Liver (tissue), 9 donors: ENCODE data around the gene SPG21. TPM values are rescaled to one million over a fixed set of nuclear protein-coding genes. Genes with fewer than 3 reads are reported as not detected.

Experiments
- DNase-seq: peaks from one replicate; pipeline ENCODE4 v3.0.0-alpha.2; 2017; ENCODE audit warnings: low spot score
- H3K27ac ChIP-seq, 2 donors: one replicate each; pipeline ENCODE4 v1.7.0; 2013; ENCODE audit warnings: inconsistent platforms in 2 of 2, low read length in 2 of 2, control low read depth in 1 of 2, low read depth in 1 of 2, mild to moderate bottlenecking in 1 of 2
- H3K27me3 ChIP-seq, 4 donors: one replicate each; pipeline versions ENCODE4 v1.6.1 to v1.7.0; 2013; ENCODE audit warnings: low read length in 3 of 4, inconsistent platforms in 1 of 4, mild to moderate bottlenecking in 1 of 4, moderate library complexity in 1 of 4; ENCODE audit not compliant: control insufficient read depth in 4 of 4, insufficient read depth in 4 of 4
- H3K36me3 ChIP-seq, 4 donors: one replicate each; pipeline versions ENCODE4 v1.6.1 to v1.7.0; 2013; ENCODE audit warnings: low read length in 3 of 4, mild to moderate bottlenecking in 3 of 4, low read depth in 1 of 4, moderate library complexity in 1 of 4; ENCODE audit not compliant: control insufficient read depth in 4 of 4, insufficient read depth in 3 of 4
- H3K4me1 ChIP-seq, 4 donors: one replicate each; pipeline versions ENCODE4 v1.6.1 to v1.7.0; 2013; ENCODE audit warnings: low read length in 3 of 4, mild to moderate bottlenecking in 3 of 4, moderate library complexity in 1 of 4; ENCODE audit not compliant: control insufficient read depth in 4 of 4, insufficient read depth in 4 of 4
- H3K4me3 ChIP-seq, 3 donors: one replicate each; pipeline versions ENCODE4 v1.6.1 to v1.7.0; 2013; ENCODE audit warnings: low read length in 3 of 3, control low read depth in 1 of 3, low read depth in 1 of 3, mild to moderate bottlenecking in 1 of 3
- H3K9ac ChIP-seq, 2 donors: one replicate each; pipeline ENCODE4 v1.7.0; 2013; ENCODE audit warnings: low read length in 2 of 2, mild to moderate bottlenecking in 2 of 2, moderate library complexity in 2 of 2, control low read depth in 1 of 2, low read depth in 1 of 2
- H3K9me3 ChIP-seq, 4 donors: one replicate each; pipeline versions ENCODE4 v1.6.1 to v1.7.0; 2013; ENCODE audit warnings: low read length in 3 of 4; ENCODE audit not compliant: control insufficient read depth in 4 of 4
- FOXA2 ChIP-seq: IDR thresholded peaks from 2 replicates; pipeline ENCODE4 v1.6.1; 2016; ENCODE audit warnings: antibody characterized with exemption
- GABPA ChIP-seq, 2 donors: IDR thresholded peaks in 1 of 2; conservative IDR thresholded peaks in 1 of 2; 2 replicates each; pipeline ENCODE4 v1.6.1; 2016; ENCODE audit warnings: antibody characterized with exemption in 2 of 2, mild to moderate bottlenecking in 1 of 2, moderate library complexity in 1 of 2
- HNF4G ChIP-seq: IDR thresholded peaks from 2 replicates; pipeline ENCODE4 v1.6.1; 2016; ENCODE audit warnings: antibody characterized with exemption
- JUND ChIP-seq, 2 donors: IDR thresholded peaks; 2 replicates each; pipeline ENCODE4 v1.6.1; 2016; ENCODE audit warnings: antibody characterized with exemption in 2 of 2
- YY1 ChIP-seq: IDR thresholded peaks from 2 replicates; pipeline ENCODE4 v1.6.1; 2016; ENCODE audit warnings: antibody characterized with exemption, mild to moderate bottlenecking
- WGBS: extraction: QIAGEN DNeasy Blood & Tissue Kit; methylation state at CpG from one replicate; pipeline ENCODE4 v1.1.7; 2013; 5-methylcytosine and 5-hydroxymethylcytosine counted together
- polyA plus RNA-seq, 2 donors: library from polyadenylated mRNA; stranded (reverse) in 1 of 2; unstranded in 1 of 2; fragments of 200-250 nt in 1 of 2; fragments of >200 nt in 1 of 2; fragmentation: Nextera tagmentation in 1 of 2; extraction: Ambion mirVana in 1 of 2; gene quantifications; one replicate each; pipeline versions ENCODE4 v1.2.1 to v1.2.3, GENCODE V29; 2013 to 2015
- total RNA-seq, 2 donors: library from RNA; depleted of rRNA; stranded (reverse); fragments of >200 nt; gene quantifications; one replicate each; pipeline ENCODE4 v1.2.3, GENCODE V29; 2014
- TF ChIP-seq, protein P1 (sequence below): IDR thresholded peaks from 2 replicates; pipeline ENCODE4 v1.6.1; 2016; ENCODE audit warnings: antibody characterized with exemption
- TF ChIP-seq, protein P2 (sequence below): IDR thresholded peaks from 2 replicates; pipeline ENCODE4 v1.6.1; 2016; ENCODE audit warnings: antibody characterized with exemption
- TF ChIP-seq, protein P3 (sequence below): fragments of 150-350 bp; IDR thresholded peaks from 2 replicates; pipeline ENCODE4 v1.5.1; 2017; ENCODE audit warnings: improper control_type of control experiment, low read depth, low read length; ENCODE audit not compliant: missing input control
- TF ChIP-seq, protein P4 (sequence below): IDR thresholded peaks from 2 replicates; pipeline ENCODE4 v1.6.1; 2016; ENCODE audit warnings: antibody characterized with exemption, mild to moderate bottlenecking
- donor health status: healthy.
- donor health status: healthy.
- donor health status: healthy.
- donor health status: healthy.
- donor health status: healthy.

The SPG21 gene
- total and polyA plus RNA-seq, 4 donors, result 27.4 to 50.7 (median 41.2) TPM

DNA sequence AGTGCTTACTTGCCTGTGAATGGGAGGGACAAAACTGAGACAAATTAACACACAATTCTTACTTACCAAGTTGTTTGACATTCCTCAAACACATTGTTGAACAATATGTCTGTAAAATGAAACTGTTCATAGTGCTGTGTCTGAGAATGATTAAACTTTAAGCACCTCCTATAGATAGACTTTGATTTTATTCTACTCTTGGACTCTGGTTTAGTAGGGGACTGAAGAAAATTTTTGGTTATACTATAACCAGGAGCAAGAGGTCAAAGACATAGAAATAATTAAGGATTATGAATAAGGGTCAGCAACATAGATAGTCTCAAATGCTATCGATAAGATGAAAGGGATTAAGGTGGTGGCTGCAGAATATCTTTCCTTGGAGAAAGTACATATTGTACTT, 47.6 kb upstream of the SPG21 start:
- no peaks in the 10 kb centered on the region for H3K27me3 ChIP-seq
- H3K27ac ChIP-seq, result no peak overlapping the region
- H3K9me3 ChIP-seq, result no peaks in the 10 kb centered on the region
- TF ChIP-seq, protein P1, sequence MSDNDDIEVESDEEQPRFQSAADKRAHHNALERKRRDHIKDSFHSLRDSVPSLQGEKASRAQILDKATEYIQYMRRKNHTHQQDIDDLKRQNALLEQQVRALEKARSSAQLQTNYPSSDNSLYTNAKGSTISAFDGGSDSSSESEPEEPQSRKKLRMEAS, result no peak
- TF ChIP-seq HNF4G, result no peak
- TF ChIP-seq, protein P2, sequence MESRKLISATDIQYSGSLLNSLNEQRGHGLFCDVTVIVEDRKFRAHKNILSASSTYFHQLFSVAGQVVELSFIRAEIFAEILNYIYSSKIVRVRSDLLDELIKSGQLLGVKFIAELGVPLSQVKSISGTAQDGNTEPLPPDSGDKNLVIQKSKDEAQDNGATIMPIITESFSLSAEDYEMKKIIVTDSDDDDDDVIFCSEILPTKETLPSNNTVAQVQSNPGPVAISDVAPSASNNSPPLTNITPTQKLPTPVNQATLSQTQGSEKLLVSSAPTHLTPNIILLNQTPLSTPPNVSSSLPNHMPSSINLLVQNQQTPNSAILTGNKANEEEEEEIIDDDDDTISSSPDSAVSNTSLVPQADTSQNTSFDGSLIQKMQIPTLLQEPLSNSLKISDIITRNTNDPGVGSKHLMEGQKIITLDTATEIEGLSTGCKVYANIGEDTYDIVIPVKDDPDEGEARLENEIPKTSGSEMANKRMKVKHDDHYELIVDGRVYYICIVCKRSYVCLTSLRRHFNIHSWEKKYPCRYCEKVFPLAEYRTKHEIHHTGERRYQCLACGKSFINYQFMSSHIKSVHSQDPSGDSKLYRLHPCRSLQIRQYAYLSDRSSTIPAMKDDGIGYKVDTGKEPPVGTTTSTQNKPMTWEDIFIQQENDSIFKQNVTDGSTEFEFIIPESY, result no peak
- TF ChIP-seq FOXA2, result no peak
- TF ChIP-seq JUND (IDR thresholded peaks at IDR 0.05), result no peak
- no peak for TF ChIP-seq GABPA (IDR thresholded peaks at IDR 0.05 in 1 of 2, conservative IDR thresholded peaks at IDR 0.05 in 1 of 2)
- TF ChIP-seq, protein P3, sequence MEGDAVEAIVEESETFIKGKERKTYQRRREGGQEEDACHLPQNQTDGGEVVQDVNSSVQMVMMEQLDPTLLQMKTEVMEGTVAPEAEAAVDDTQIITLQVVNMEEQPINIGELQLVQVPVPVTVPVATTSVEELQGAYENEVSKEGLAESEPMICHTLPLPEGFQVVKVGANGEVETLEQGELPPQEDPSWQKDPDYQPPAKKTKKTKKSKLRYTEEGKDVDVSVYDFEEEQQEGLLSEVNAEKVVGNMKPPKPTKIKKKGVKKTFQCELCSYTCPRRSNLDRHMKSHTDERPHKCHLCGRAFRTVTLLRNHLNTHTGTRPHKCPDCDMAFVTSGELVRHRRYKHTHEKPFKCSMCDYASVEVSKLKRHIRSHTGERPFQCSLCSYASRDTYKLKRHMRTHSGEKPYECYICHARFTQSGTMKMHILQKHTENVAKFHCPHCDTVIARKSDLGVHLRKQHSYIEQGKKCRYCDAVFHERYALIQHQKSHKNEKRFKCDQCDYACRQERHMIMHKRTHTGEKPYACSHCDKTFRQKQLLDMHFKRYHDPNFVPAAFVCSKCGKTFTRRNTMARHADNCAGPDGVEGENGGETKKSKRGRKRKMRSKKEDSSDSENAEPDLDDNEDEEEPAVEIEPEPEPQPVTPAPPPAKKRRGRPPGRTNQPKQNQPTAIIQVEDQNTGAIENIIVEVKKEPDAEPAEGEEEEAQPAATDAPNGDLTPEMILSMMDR, result no peak
- TF ChIP-seq, protein P4, sequence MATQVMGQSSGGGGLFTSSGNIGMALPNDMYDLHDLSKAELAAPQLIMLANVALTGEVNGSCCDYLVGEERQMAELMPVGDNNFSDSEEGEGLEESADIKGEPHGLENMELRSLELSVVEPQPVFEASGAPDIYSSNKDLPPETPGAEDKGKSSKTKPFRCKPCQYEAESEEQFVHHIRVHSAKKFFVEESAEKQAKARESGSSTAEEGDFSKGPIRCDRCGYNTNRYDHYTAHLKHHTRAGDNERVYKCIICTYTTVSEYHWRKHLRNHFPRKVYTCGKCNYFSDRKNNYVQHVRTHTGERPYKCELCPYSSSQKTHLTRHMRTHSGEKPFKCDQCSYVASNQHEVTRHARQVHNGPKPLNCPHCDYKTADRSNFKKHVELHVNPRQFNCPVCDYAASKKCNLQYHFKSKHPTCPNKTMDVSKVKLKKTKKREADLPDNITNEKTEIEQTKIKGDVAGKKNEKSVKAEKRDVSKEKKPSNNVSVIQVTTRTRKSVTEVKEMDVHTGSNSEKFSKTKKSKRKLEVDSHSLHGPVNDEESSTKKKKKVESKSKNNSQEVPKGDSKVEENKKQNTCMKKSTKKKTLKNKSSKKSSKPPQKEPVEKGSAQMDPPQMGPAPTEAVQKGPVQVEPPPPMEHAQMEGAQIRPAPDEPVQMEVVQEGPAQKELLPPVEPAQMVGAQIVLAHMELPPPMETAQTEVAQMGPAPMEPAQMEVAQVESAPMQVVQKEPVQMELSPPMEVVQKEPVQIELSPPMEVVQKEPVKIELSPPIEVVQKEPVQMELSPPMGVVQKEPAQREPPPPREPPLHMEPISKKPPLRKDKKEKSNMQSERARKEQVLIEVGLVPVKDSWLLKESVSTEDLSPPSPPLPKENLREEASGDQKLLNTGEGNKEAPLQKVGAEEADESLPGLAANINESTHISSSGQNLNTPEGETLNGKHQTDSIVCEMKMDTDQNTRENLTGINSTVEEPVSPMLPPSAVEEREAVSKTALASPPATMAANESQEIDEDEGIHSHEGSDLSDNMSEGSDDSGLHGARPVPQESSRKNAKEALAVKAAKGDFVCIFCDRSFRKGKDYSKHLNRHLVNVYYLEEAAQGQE, result no peak
- H3K4me3 ChIP-seq, result no peak overlapping the region
- peaks cover 0 to 18% (median 15%) of the 10 kb centered on the region in 4 donors for H3K4me1 ChIP-seq
- DNase-seq, result no peak
- 75% methylated on average over 1 of the region's 1 CpG for WGBS
- H3K36me3 ChIP-seq, result no peaks in the 10 kb centered on the region
- no peak overlapping the region for H3K9ac ChIP-seq

DNA sequence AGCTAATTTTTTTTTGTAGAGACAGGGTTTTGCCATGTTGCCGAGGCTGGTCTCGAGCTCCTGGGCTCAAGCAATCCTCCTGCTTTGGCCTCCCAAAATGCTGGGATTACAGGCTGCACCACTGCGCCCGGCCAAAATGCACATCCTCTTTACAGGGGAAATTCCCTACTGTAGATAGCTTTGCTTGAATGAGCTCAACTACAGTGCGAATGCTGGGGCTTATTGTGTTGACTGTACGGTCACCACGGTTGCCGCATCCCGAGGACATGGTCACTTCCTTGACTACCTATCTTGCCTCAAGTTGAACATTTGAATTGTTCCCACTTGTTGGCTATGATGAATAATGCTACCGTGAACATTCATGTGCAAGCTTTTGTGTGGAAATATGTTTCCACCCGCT, 45.0 kb upstream of the SPG21 start:
- Histone ChIP-seq H3K9ac (no peak overlapping the region), H3K27me3 (no peaks in the 10 kb centered on the region), H3K4me3 (no peak overlapping the region), H3K9me3 (no peaks in the 10 kb centered on the region), H3K36me3 (no peaks in the 10 kb centered on the region), H3K27ac (no peak overlapping the region), H3K4me1 (peaks cover 0 to 18% (median 15%) of the 10 kb centered on the region in 4 donors)
- 95% methylated on average over 11 of the region's 11 CpGs for WGBS
- no peak for DNase-seq
- TF ChIP-seq YY1, result no peak
- TF ChIP-seq, protein P2, result no peak
